Cardiac muscle cell (in vitro differentiated cells and primary cell): Measurements from ENCODE around the gene ZNF521. TPM values are rescaled to one million over a fixed set of nuclear protein-coding genes. Genes with fewer than 3 reads are reported as not detected.

ENCODE experiments used
- DNase-seq, 2 donors: peaks; one replicate each; pipeline versions ENCODE4 v3.0.0 to v3.0.0-alpha.2; 2010 to 2017; ENCODE audit warnings: low read depth in 1 of 2, low spot score in 1 of 2
- H3K27ac ChIP-seq: fragments of 200-600 bp; sonication (generic); 2 replicates; pipeline ENCODE4 v1.5.1; 2016
- H3K27me3 ChIP-seq: fragments of 200-600 bp; sonication (generic); 2 replicates; pipeline ENCODE4 v1.6.0; 2016; ENCODE audit warnings: control low read depth
- H3K36me3 ChIP-seq: fragments of 200-600 bp; sonication (generic); 2 replicates; pipeline ENCODE4 v1.5.1; 2016; ENCODE audit warnings: control low read depth
- H3K4me1 ChIP-seq: fragments of 200-600 bp; sonication (generic); 2 replicates; pipeline ENCODE4 v1.8.1; 2017; ENCODE audit warnings: low read depth, mild to moderate bottlenecking, mixed run types
- H3K4me3 ChIP-seq: fragments of 200-600 bp; sonication (generic); 2 replicates; pipeline ENCODE4 v1.5.1; 2016; ENCODE audit warnings: mild to moderate bottlenecking
- H3K9me3 ChIP-seq: fragments of 200-600 bp; sonication (generic); 2 replicates; pipeline ENCODE4 v1.5.1; 2017; ENCODE audit warnings: low read depth, mild to moderate bottlenecking, control low read depth
- polyA plus RNA-seq: library from polyadenylated mRNA; unstranded; fragments of >200 nt; fragmentation: Nextera tagmentation; extraction: Ambion mirVana; gene quantifications from 2 replicates; pipeline ENCODE4 v1.2.1, GENCODE V29; 2016
- total RNA-seq: library from RNA; depleted of rRNA; stranded (reverse); fragments of >200 nt; gene quantifications from 2 replicates; pipeline ENCODE4 v1.2.3, GENCODE V29; 2016
- TF ChIP-seq, protein P1 (sequence below): IDR thresholded peaks from 2 replicates; pipeline ENCODE4 v1.5.1; 2012; ENCODE audit warnings: low read depth, mild to moderate bottlenecking, low read length

Gene ZNF521
- total and polyA plus RNA-seq, 2 experiments from 2014 or later = 34.2 to 442 TPM

DNA sequence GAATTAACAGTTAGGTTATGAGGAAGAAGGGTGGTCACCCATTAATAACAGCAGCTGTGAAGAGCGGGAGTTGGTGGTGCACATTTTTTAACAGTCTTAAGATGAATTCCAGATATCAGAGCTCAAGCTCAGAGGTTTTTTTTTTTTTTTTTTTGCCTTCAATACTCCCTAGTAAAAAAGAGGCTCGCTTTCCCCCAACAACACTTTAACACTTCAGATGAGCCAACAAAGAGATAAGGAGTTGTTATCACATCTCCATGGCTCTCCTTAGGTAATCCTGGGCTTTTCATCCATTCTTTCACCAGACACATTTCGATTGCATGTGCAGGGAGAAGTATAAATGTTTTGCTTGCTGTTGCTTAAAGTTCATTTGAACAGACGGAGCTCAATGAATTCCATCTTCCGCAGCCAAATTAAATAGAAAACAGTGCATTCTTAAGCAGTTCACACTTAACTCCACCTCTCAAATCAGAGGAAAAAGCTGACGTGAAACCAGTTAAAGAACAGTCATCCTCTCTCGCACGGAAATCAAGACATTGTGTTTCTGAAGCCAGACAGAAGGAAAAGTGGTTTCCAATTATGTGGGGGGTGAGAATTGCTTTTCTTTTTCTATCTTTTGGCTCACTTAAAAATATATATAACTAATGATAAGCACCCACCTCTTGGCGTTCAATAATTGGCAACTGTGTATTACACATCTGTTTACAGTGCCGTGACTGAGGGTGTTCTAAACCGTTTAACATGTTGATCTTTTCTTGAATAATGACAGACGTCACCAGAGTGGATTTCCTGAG is 118.2 kb downstream of the ZNF521 start:
- H3K4me3 ChIP-seq = no peak overlapping the region
- peaks cover 73% of the 10 kb centered on the region for H3K4me1 ChIP-seq
- H3K36me3 ChIP-seq = no peaks in the 10 kb centered on the region
- H3K27me3 ChIP-seq = no peaks in the 10 kb centered on the region
- no peaks in the 10 kb centered on the region for H3K9me3 ChIP-seq
- peak overlapping the region; percentile 70 for H3K27ac ChIP-seq
- TF ChIP-seq, protein P1, sequence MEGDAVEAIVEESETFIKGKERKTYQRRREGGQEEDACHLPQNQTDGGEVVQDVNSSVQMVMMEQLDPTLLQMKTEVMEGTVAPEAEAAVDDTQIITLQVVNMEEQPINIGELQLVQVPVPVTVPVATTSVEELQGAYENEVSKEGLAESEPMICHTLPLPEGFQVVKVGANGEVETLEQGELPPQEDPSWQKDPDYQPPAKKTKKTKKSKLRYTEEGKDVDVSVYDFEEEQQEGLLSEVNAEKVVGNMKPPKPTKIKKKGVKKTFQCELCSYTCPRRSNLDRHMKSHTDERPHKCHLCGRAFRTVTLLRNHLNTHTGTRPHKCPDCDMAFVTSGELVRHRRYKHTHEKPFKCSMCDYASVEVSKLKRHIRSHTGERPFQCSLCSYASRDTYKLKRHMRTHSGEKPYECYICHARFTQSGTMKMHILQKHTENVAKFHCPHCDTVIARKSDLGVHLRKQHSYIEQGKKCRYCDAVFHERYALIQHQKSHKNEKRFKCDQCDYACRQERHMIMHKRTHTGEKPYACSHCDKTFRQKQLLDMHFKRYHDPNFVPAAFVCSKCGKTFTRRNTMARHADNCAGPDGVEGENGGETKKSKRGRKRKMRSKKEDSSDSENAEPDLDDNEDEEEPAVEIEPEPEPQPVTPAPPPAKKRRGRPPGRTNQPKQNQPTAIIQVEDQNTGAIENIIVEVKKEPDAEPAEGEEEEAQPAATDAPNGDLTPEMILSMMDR = no peak
- peak in 1 of 2 donors; percentile 77 for DNase-seq

- Histone ChIP-seq H3K27me3 (no peaks in the 10 kb centered on the region), H3K4me1 (peaks cover 66% of the 10 kb centered on the region), H3K27ac (peak overlapping the region; percentile 65), H3K9me3 (no peaks in the 10 kb centered on the region), H3K4me3 (no peak overlapping the region), H3K36me3 (peaks cover 9% of the 10 kb centered on the region)
- DNase-seq = no peak
- TF ChIP-seq, protein P1 = no peak
Measured at GRCh38 chr18:25231327-25231691, 120.7 kb downstream of the ZNF521 start.

- peak in 1 of 2 donors; percentile 93 for DNase-seq
- Histone ChIP-seq H3K27me3 (no peaks in the 10 kb centered on the region), H3K27ac (peak overlapping the region; percentile 65), H3K4me1 (peaks cover 66% of the 10 kb centered on the region), H3K9me3 (no peaks in the 10 kb centered on the region), H3K36me3 (peaks cover 15% of the 10 kb centered on the region), H3K4me3 (no peak overlapping the region)
- TF ChIP-seq, protein P1 = no peak
Measured at GRCh38 chr18:25230658-25231326, 121.2 kb downstream of the ZNF521 start.

- Histone ChIP-seq H3K36me3 (peaks cover 15% of the 10 kb centered on the region), H3K4me1 (peaks cover 63% of the 10 kb centered on the region), H3K27me3 (no peaks in the 10 kb centered on the region), H3K27ac (peak overlapping the region; percentile 46), H3K4me3 (no peak overlapping the region), H3K9me3 (no peaks in the 10 kb centered on the region)
- TF ChIP-seq, protein P1 = no peak
- DNase-seq = peak in 1 of 2 donors; percentile 26
Measured at GRCh38 chr18:25229920-25230319, 122.0 kb downstream of the ZNF521 start.

- no peak overlapping the region for H3K4me3 ChIP-seq
- TF ChIP-seq, protein P1 = no peak
- peaks cover 15% of the 10 kb centered on the region for H3K36me3 ChIP-seq
- H3K4me1 ChIP-seq = peaks cover 55% of the 10 kb centered on the region
- H3K27me3 ChIP-seq = no peaks in the 10 kb centered on the region
- H3K9me3 ChIP-seq = no peaks in the 10 kb centered on the region
- peak overlapping the region; percentile 4 for H3K27ac ChIP-seq
- peak in 1 of 2 donors; percentile 80 for DNase-seq
Measured at GRCh38 chr18:25229081-25229480, 122.9 kb downstream of the ZNF521 start.
